HepG2 (cell line): ENCODE results near the gene MAP2K7. TPM values are rescaled to one million over a fixed set of nuclear protein-coding genes. Genes with fewer than 3 reads are reported as not detected.

Experiments
- RFX3 ChIP-seq: IDR thresholded peaks from 2 replicates; pipeline ENCODE4 v1.6.1; 2016; ENCODE audit warnings: missing biosample characterization, missing genetic modification reagents
- SIN3A ChIP-seq: IDR thresholded peaks from 2 replicates; pipeline ENCODE4 v1.6.1; 2011; ENCODE audit warnings: low read depth, mild to moderate bottlenecking, control low read depth, low read length, borderline replicate concordance
- TBX2 ChIP-seq: sonication (generic); formaldehyde crosslinking; IDR thresholded peaks from 2 replicates; pipeline ENCODE4 v1.5.0; 2020; ENCODE audit warnings: missing genetic modification reagents, mild to moderate bottlenecking, borderline replicate concordance
- TCF12 ChIP-seq, 2 experiments: fragments of 450-650 bp in 1 of 2; sonication (generic) in 1 of 2; formaldehyde crosslinking in 1 of 2; IDR thresholded peaks; 2 replicates each; pipeline versions ENCODE4 v1.6.1 to v1.8.0; 2017 to 2022; ENCODE audit warnings: antibody characterized with exemption in 1 of 2, mild to moderate bottlenecking in 1 of 2, missing genetic modification reagents in 1 of 2, moderate library complexity in 1 of 2
- WIZ ChIP-seq: sonication (generic); formaldehyde crosslinking; IDR thresholded peaks from 2 replicates; pipeline ENCODE4 v1.5.1; 2020; ENCODE audit warnings: mild to moderate bottlenecking, missing genetic modification reagents
- ZBTB7A ChIP-seq: sonication (generic); formaldehyde crosslinking; IDR thresholded peaks from 2 replicates; pipeline ENCODE4 v1.8.0; 2022; ENCODE audit warnings: mild to moderate bottlenecking, missing genetic modification reagents
- ZMYM2 ChIP-seq: sonication (generic); formaldehyde crosslinking; IDR thresholded peaks from 2 replicates; pipeline ENCODE4 v1.8.0; 2022; ENCODE audit warnings: mild to moderate bottlenecking, missing genetic modification reagents
- ZNF24 ChIP-seq: fragments of 450-650 bp; IDR thresholded peaks from 2 replicates; pipeline ENCODE4 v1.6.1; 2017; ENCODE audit warnings: antibody characterized with exemption, mild to moderate bottlenecking
- ZNF563 ChIP-seq: sonication (generic); formaldehyde crosslinking; IDR thresholded peaks from 2 replicates; pipeline ENCODE4 v1.8.0; 2022; ENCODE audit warnings: mild to moderate bottlenecking, moderate library complexity, missing genetic modification reagents
- ZNF605 ChIP-seq: sonication (generic); formaldehyde crosslinking; IDR thresholded peaks from 2 replicates; pipeline ENCODE4 v1.8.0; 2022; ENCODE audit warnings: mild to moderate bottlenecking, missing genetic modification reagents
- polyA plus RNA-seq, 8 experiments: library from polyadenylated mRNA; depleted of rRNA in 3 of 8; stranded (reverse) in 7 of 8; unstranded in 1 of 8; fragments of >200 nt; fragmentation: Illumina TruSeq in 4 of 8; extraction: Trizol in 4 of 8; gene quantifications; 2 replicates each; pipeline versions ENCODE4 v1.2.1 to v1.2.3, GENCODE V29; 2011 to 2016; ENCODE audit warnings: low read depth in 4 of 8, missing spikeins in 1 of 8, mixed read lengths in 1 of 8; ENCODE audit not compliant: insufficient read depth in 1 of 8
- total RNA-seq, 5 experiments: library from RNA; depleted of rRNA; stranded (reverse); fragments of >200 nt; fragmentation: Illumina TruSeq; extraction: Trizol; gene quantifications; 2 replicates each; pipeline ENCODE4 v1.2.3, GENCODE V29; 2016; ENCODE audit warnings: low read depth in 1 of 5
- TF ChIP-seq, protein P1 (sequence below): sonication (generic); formaldehyde crosslinking; IDR thresholded peaks from 2 replicates; pipeline ENCODE4 v1.4.0; 2020; ENCODE audit warnings: missing genetic modification reagents
- TF ChIP-seq, protein P2 (sequence below): sonication (generic); formaldehyde crosslinking; IDR thresholded peaks from 2 replicates; pipeline ENCODE4 v1.5.0; 2020; ENCODE audit warnings: mild to moderate bottlenecking, missing genetic modification reagents, moderate library complexity
- TF ChIP-seq, protein P3 (sequence below): sonication (generic); formaldehyde crosslinking; IDR thresholded peaks from 2 replicates; pipeline ENCODE4 v1.4.0; 2020; ENCODE audit warnings: mild to moderate bottlenecking, missing genetic modification reagents, borderline replicate concordance
- TF ChIP-seq, protein P4 (sequence below): sonication (generic); formaldehyde crosslinking; IDR thresholded peaks from 2 replicates; pipeline ENCODE4 v1.4.0; 2020; ENCODE audit warnings: missing genetic modification reagents

Gene MAP2K7
- total and polyA plus RNA-seq, 2 of the 13 experiments (the other 11 are each of a cell fraction or from before 2014, with no cell fraction given) = 9.0 to 10.8 TPM

DNA sequence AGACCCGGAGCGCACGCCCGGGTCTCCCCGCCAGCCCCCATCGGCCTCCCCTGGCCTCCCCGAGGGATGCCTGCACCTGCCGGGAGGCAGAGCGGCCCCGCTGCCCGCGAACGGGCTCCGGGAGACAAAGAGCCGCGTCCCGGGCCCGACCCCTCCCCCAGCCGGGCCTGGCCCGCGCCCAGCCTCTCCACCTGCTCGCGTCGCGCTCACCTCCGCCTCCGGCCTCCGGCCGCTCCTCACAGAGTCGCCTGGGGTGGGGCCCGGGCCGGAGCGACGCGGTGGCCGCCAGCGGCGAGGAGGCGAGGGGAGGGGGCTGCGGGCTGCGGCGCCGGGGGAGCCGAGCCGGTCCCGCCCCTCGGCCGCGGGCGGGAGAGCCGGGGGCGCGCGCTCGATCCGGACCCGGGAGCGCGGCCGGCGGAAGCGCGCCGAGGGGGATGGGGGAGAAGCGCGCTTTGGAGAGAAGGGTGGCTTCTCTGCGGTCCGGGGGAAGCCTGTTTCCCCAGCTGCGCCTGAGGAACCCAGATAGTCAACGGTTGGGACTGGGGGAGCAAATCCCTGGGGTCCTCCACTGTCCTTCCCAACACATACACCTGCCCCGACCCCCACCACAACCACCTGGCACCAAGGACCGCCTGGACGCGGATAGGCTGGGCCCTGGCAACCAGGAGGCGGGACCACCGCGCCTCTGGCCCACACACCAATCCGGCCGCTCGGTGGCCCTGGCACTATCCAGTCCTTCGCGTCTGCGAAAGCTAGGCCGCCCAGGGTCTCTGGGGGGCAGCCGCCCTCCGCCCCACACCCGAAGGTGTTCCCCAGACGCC lies 29.4 kb upstream of the MAP2K7 start, which contains the start of gene PRR36 (continued):
- peak; percentile 78; the same call in 1 of the 2 replicates for TF ChIP-seq ZNF605 (CRISPR knock-in tag)
- TF ChIP-seq ZNF24 = no peak
- peak; percentile 64 for TF ChIP-seq ZBTB7A (CRISPR knock-in tag)
- TF ChIP-seq TCF12 (IDR thresholded peaks at IDR 0.05) = no peak
- 0 out of 2 replicates have a peak, but pooled peaks have one; percentile 67 for TF ChIP-seq TCF12 (CRISPR knock-in tag; IDR thresholded peaks at IDR 0.05)
- TF ChIP-seq, protein P1, sequence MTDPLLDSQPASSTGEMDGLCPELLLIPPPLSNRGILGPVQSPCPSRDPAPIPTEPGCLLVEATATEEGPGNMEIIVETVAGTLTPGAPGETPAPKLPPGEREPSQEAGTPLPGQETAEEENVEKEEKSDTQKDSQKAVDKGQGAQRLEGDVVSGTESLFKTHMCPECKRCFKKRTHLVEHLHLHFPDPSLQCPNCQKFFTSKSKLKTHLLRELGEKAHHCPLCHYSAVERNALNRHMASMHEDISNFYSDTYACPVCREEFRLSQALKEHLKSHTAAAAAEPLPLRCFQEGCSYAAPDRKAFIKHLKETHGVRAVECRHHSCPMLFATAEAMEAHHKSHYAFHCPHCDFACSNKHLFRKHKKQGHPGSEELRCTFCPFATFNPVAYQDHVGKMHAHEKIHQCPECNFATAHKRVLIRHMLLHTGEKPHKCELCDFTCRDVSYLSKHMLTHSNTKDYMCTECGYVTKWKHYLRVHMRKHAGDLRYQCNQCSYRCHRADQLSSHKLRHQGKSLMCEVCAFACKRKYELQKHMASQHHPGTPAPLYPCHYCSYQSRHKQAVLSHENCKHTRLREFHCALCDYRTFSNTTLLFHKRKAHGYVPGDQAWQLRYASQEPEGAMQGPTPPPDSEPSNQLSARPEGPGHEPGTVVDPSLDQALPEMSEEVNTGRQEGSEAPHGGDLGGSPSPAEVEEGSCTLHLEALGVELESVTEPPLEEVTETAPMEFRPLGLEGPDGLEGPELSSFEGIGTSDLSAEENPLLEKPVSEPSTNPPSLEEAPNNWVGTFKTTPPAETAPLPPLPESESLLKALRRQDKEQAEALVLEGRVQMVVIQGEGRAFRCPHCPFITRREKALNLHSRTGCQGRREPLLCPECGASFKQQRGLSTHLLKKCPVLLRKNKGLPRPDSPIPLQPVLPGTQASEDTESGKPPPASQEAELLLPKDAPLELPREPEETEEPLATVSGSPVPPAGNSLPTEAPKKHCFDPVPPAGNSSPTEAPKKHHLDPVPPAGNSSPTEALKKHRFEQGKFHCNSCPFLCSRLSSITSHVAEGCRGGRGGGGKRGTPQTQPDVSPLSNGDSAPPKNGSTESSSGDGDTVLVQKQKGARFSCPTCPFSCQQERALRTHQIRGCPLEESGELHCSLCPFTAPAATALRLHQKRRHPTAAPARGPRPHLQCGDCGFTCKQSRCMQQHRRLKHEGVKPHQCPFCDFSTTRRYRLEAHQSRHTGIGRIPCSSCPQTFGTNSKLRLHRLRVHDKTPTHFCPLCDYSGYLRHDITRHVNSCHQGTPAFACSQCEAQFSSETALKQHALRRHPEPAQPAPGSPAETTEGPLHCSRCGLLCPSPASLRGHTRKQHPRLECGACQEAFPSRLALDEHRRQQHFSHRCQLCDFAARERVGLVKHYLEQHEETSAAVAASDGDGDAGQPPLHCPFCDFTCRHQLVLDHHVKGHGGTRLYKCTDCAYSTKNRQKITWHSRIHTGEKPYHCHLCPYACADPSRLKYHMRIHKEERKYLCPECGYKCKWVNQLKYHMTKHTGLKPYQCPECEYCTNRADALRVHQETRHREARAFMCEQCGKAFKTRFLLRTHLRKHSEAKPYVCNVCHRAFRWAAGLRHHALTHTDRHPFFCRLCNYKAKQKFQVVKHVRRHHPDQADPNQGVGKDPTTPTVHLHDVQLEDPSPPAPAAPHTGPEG (CRISPR knock-in tag) = no peak
- TF ChIP-seq, protein P2, sequence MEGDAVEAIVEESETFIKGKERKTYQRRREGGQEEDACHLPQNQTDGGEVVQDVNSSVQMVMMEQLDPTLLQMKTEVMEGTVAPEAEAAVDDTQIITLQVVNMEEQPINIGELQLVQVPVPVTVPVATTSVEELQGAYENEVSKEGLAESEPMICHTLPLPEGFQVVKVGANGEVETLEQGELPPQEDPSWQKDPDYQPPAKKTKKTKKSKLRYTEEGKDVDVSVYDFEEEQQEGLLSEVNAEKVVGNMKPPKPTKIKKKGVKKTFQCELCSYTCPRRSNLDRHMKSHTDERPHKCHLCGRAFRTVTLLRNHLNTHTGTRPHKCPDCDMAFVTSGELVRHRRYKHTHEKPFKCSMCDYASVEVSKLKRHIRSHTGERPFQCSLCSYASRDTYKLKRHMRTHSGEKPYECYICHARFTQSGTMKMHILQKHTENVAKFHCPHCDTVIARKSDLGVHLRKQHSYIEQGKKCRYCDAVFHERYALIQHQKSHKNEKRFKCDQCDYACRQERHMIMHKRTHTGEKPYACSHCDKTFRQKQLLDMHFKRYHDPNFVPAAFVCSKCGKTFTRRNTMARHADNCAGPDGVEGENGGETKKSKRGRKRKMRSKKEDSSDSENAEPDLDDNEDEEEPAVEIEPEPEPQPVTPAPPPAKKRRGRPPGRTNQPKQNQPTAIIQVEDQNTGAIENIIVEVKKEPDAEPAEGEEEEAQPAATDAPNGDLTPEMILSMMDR = peak; percentile 62
- 0 out of 2 replicates have a peak, but pooled peaks have one; percentile 20 for TF ChIP-seq TBX2 (CRISPR knock-in tag)
- TF ChIP-seq RFX3 (CRISPR knock-in tag) = peak; percentile 79
- TF ChIP-seq, protein P3, sequence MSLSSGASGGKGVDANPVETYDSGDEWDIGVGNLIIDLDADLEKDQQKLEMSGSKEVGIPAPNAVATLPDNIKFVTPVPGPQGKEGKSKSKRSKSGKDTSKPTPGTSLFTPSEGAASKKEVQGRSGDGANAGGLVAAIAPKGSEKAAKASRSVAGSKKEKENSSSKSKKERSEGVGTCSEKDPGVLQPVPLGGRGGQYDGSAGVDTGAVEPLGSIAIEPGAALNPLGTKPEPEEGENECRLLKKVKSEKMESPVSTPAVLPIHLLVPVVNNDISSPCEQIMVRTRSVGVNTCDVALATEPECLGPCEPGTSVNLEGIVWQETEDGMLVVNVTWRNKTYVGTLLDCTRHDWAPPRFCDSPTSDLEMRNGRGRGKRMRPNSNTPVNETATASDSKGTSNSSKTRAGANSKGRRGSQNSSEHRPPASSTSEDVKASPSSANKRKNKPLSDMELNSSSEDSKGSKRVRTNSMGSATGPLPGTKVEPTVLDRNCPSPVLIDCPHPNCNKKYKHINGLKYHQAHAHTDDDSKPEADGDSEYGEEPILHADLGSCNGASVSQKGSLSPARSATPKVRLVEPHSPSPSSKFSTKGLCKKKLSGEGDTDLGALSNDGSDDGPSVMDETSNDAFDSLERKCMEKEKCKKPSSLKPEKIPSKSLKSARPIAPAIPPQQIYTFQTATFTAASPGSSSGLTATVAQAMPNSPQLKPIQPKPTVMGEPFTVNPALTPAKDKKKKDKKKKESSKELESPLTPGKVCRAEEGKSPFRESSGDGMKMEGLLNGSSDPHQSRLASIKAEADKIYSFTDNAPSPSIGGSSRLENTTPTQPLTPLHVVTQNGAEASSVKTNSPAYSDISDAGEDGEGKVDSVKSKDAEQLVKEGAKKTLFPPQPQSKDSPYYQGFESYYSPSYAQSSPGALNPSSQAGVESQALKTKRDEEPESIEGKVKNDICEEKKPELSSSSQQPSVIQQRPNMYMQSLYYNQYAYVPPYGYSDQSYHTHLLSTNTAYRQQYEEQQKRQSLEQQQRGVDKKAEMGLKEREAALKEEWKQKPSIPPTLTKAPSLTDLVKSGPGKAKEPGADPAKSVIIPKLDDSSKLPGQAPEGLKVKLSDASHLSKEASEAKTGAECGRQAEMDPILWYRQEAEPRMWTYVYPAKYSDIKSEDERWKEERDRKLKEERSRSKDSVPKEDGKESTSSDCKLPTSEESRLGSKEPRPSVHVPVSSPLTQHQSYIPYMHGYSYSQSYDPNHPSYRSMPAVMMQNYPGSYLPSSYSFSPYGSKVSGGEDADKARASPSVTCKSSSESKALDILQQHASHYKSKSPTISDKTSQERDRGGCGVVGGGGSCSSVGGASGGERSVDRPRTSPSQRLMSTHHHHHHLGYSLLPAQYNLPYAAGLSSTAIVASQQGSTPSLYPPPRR (CRISPR knock-in tag) = peak; percentile 26; the same call in 1 of the 2 replicates
- peak; percentile 73 for TF ChIP-seq ZNF563
- TF ChIP-seq SIN3A = 0 out of 2 replicates have a peak, but pooled peaks have one; percentile 52
- no peak for TF ChIP-seq WIZ (CRISPR knock-in tag)
- 0 out of 2 replicates have a peak, but pooled peaks have one; percentile 11 for TF ChIP-seq ZMYM2
- TF ChIP-seq, protein P4, sequence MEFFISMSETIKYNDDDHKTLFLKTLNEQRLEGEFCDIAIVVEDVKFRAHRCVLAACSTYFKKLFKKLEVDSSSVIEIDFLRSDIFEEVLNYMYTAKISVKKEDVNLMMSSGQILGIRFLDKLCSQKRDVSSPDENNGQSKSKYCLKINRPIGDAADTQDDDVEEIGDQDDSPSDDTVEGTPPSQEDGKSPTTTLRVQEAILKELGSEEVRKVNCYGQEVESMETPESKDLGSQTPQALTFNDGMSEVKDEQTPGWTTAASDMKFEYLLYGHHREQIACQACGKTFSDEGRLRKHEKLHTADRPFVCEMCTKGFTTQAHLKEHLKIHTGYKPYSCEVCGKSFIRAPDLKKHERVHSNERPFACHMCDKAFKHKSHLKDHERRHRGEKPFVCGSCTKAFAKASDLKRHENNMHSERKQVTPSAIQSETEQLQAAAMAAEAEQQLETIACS (CRISPR knock-in tag) = peak; percentile 83
